NCI-H460 (cell line): ENCODE data around the gene WRAP73. TPM values are rescaled to one million over a fixed set of nuclear protein-coding genes. Genes with fewer than 3 reads are reported as not detected.
A peak's percentile ranks its signal among the peaks of the same experiment; 100 is the strongest.
"Not testable (repeated sequence)": the region's sequence is repeated elsewhere in the genome, so short reads cannot be mapped to it uniquely, and the experiment has no call there.

Source experiments
- DNase-seq: peaks from one replicate; pipeline ENCODE4 v3.0.0-alpha.2; 2016; ENCODE audit warnings: low read depth; ENCODE audit errors: extremely low read depth
- total RNA-seq: library from RNA; depleted of rRNA; stranded (reverse); fragments of >200 nt; shearing (Covaris generic); gene quantifications from 2 replicates; pipeline ENCODE4 v1.2.3, GENCODE V29; 2014

The WRAP73 gene
- total RNA-seq, 1 experiment from 2014 or later = 18.2 TPM

GRCh38 chr1:3632716-3633343, 17.1 kb downstream of the WRAP73 start:
- DNase-seq = no peak

DNA sequence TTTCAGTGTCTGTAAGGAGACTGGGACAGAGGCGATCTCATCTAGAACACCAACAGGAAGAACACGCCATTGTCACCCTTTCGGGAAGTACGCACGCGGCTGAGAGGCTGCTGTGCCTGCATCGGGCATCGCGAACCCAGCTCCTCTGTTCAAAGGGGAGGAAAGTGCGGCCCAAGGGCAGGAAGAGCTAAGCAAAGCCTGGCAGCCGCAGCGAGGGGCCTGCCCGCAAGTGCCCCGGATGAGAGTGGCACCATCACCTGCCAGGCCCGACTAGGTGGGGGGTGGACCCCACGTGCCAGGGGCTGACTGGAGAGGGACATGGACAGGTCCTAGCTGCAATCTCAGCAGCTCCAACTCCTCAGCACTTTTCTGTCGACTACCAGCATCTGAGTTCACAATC, 17.6 kb downstream of the WRAP73 start:
- no peak for DNase-seq

DNA sequence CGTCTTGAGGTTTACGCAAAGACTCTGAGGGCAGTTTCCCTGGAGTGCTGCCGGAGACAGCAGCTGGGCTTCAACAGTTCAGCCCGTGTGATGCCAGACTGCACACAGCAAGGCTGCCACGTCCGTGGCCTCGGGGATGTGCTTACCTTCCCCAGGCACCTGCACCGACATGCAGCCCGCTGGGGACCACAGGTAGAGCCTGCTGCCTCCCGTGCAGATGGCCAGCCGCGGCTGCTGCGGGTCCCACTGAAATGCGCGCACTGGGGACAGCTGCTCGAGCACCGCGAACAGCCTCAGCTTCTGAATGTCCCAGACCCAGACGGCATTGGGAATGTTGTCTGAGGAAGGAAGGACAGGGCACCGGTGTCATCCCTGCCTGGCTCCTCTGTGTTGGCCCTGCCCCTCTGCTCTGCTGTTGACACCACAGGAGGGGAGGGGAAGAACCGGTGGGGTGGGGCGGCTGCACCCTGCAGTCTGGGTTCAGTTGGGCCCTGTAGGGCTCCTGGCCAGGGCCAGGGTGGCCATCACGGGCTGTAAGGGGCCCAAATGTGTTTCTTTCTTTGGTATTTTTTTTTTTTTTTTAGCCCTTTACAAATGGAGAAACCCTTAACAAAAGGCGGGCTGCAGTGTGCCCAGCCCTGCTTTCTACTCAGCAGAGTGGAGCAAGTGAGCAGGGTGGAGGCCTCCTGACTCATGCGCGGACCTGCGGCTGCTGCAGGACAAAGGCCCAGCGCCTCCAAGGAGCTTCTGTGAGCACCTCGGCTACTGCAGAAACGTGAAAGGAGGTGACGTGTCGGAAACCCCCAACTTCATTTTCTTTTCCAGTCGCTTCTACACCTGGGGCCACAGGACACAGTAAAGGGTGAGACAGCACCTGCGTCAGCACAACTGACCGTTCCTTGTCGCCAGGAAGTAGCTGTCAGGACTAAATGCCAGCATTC, 18.3 kb downstream of the WRAP73 start:
- DNase-seq = no peak

- no peak for DNase-seq
Observed at GRCh38 chr1:3630914-3631313, 19.0 kb downstream of the WRAP73 start.

- DNase-seq = no peak
Observed at GRCh38 chr1:3630161-3630611, 19.7 kb downstream of the WRAP73 start.

DNA sequence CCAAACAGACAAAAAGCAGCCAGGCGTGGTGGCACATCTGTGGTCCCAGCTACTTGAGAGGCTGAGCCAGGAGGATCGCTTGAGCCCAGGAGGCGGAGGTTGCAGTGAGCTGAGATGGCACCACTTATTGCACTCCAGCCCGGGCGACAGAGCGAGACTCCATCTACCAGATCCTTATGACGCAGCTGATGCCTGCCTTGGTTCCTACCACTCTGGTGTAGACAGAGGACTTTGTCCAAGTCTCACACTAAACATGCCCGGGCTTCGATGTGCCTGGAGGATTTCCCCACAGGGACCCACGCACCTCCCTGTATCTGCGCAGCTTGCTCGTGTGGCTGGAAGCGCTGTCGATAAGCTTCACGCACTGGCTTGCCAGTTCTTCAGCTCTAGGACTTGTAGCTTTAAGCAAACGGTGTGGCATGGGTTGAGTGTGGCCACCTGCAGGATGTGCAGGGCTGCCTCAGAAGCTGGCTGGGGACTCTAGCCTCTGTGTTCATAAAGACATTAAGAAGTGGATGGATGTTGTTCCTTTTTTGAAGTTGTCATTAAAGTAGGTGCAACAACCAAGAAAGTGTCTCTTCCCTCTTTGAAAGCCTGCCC, 20.2 kb downstream of the WRAP73 start:
- DNase-seq = no peak

GRCh38 chr1:3628445-3628844, 21.5 kb downstream of the WRAP73 start:
- no peak for DNase-seq

- DNase-seq = no peak
Observed at GRCh38 chr1:3627515-3628253, 22.2 kb downstream of the WRAP73 start.

GRCh38 chr1:3626025-3626424, 23.9 kb downstream of the WRAP73 start:
- DNase-seq = no peak

DNA sequence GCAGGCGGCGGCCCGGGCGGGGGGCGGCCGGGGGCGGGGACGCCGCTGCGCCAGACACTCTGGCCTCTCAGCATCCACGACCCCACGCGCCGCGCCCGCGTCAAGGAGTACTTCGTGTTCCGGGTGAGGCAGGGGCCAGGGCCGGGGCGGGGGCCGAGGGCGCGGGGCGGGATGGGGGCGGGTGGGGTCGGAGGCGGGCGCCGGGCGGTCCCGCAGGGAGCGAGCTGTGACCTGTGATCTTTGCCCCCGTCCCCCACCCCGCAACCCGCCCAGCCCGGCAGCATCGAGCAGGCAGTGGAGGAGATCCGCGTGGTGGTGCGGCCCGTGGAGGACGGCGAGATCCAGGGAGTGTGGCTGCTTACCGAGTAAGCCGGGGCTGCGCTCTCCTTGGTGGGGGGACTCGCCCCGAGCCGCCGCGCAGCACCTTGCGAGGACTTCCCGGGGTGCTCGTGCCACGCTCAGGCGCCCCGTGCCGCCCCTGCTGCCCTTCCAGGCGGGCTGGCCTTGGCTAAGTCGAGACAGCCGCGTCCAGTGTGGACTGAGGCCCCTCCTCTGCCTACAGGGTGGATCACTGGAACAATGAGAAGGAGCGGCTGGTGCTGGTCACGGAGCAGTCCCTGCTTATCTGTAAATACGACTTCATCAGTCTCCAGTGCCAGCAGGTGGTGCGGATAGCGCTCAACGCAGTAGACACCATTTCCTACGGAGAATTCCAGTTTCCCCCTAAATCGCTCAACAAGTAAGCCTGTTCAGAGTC, 24.6 kb downstream of the WRAP73 start:
- DNase-seq = no peak

DNA sequence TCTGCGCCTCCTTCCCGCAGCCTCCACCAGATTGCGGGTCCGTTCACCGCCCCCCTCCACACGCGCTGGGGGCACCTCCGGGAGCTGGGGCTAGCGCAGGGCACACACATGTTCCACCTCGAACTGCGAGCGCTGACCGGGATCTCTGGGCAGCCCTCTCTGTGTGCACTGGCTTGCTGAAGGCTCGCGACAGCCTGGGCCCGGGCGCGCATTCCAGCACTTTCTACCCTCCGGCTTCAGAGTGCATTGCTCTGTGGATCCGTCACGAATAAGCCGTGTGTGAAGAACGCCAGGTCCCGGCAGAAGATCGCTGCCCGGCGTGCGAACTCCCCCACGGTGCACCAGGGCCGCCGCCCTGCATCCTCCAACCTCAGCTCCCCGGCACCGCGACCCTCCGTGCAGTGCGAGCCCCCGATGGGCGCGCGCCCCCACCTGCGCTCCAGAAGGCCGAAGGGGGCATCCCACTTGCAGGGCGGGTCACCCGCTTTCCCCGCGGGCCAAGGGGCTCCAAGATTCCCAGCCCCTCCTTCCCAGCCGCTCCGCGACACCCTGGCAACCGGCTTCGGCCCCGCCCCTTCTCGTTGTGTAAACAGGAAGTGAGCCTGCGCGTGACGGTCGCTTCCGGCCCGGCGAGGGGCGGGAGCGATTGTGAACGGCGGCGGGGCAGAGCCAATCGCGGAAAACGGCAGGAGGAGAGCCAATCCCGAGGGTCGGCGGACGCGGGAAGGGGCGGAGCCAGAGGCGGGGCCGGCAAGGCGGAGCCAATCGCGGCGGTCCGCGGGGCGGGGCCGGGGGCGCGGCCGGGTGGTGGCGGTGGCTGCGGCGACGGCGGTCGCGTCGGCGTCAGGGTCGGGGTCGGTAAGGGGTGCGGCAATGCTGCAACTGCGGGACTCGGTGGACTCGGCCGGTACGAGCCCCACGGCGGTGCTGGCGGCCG, 25.4 kb downstream of the WRAP73 start, which contains the start of gene TPRG1L:
Gene TPRG1L (plus strand): TSS at position 816 of the 937 bp plus-strand sequence. CDS start 58 bp downstream, at position 874.
- DNase-seq = peak; percentile 92

GRCh38 chr1:3623441-3624199, 26.3 kb downstream of the WRAP73 start:
- no peak for DNase-seq

DNA sequence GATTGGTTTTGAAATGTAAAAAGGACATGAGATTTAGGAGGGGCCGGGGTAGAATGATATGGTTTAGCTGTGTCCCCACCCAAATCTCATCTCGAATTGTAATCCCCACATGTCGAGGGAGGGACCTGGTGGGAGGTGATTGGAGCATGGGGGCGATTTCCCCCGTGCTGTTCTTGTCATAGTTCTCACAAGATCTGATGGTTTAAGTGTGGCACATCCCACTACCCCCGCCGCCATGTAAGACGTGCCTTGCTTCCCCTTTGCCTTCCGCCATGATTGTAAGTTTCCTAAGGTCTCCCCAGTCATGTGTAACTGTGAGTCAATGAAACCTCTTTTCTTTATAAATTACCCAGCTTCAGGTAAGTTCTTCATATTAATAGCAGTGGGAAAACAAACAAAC, 27.8 kb downstream of the WRAP73 start:
- not testable (repeated sequence) for DNase-seq

- not testable (repeated sequence) for DNase-seq
Observed at GRCh38 chr1:3621151-3621671, 28.7 kb downstream of the WRAP73 start.

- DNase-seq = no peak
Observed at GRCh38 chr1:3620708-3621107, 29.2 kb downstream of the WRAP73 start.

GRCh38 chr1:3618881-3619671, 30.8 kb downstream of the WRAP73 start:
- peak; percentile 58 for DNase-seq

DNA sequence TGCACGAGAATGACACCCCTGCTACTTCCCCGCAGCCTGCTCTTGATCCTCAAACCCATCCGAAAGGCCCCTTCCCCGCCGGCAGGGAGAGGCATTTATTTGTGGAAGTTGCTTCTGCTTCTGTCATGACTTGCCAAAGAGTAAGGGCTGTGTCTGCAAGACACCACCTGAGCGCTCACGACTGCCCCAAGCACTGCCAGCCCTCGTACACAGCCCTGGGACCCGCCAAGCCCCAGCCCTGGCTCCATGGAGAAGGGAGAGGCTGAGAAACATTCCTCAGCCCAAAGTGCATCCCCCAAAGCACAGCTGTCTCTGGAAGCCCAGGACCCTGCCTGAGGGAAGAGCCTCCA, 31.4 kb downstream of the WRAP73 start:
- DNase-seq = no peak
